ENCODE results near the gene CNTNAP5.

DNA sequence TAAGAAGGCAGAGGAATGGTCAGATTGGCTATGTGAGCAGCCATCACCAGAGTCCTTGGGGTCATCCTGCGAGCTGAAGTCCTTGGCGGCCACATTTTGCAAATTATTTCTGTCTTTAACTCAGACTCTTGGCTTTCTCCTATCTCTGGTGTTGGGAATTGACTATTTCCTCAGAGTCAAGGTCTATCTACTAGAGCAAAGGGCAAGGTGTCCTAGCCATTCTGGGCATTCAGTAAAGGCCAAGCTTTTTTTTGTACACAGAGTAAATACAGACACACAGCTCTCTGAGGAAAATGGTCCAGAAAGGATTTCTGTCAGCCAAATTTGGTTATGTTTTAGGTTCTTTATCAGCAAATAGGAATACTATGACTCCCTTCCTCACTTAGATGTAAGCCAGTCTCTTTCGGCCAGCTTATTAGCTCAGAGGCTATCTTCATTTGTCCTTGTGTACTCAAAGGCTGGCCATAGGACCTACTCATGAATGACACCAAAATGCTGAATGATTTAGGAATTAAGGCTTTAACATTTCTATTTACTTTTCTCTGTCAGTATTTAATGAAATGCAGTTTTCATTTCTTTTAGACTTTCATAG, 146.5 kb downstream of the CNTNAP5 start:
- TF ChIP-seq, protein P1, sequence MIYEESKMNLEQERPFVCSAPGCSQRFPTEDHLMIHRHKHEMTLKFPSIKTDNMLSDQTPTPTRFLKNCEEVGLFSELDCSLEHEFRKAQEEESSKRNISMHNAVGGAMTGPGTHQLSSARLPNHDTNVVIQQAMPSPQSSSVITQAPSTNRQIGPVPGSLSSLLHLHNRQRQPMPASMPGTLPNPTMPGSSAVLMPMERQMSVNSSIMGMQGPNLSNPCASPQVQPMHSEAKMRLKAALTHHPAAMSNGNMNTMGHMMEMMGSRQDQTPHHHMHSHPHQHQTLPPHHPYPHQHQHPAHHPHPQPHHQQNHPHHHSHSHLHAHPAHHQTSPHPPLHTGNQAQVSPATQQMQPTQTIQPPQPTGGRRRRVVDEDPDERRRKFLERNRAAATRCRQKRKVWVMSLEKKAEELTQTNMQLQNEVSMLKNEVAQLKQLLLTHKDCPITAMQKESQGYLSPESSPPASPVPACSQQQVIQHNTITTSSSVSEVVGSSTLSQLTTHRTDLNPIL (CRISPR knock-in tag; IDR thresholded peaks at IDR 0.05; ENCODE audit: low read depth) = no peak
- no peak for TF ChIP-seq OSR1 (CRISPR knock-in tag; IDR thresholded peaks at IDR 0.05)

All from SK-N-SH treated with all-trans-retinoic acid at 6 μM for 48 hours (cell line).